ENCODE measurements around the gene RAB11FIP4.

Gene RAB11FIP4

DNA sequence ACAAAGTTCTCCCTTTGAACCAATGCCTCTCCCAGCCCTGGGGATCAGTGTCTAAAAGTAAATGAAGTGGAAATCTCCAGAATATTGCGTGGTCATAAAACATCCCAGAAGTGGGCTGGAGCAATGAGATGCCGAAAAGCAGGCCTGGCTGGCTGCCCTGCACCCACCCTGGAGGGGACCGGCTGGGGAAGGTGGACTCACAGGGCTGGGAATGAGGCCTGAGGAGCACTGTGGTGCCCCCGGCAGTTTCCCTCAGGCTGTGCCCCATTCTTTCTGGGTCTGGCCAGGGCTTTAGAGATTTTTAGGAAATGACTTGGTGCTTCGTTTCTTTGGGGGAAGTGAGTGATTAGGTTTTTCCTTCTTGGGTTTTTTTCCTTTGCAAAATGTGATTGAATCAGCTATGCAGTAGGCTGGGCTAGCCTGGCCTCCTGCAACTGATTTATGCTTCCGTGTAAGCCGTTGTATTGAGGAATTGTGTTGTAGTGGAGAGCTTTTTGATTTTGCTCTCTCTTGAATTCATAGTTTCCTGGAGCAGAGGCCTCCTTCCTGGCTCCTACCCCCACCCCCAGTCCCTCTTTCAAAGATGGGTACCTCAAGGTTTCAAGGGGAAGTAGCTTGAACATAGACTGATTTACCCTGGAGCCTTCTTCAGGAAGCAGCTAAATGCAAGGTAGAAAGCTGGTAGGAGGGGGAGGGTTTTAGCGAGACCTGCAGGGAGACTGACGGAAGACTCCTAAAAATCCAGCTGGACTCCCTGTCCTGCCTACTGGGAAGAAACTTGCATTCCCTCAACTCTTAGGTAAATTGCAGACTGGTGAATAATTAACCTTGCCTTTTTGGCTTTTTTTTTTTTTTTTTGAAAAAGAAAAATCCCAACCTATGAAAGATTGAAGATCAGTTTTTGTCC lies 170.2 kb downstream of the RAB11FIP4 start:
- Mint-ChIP-seq H3K27ac (no peak overlapping the region), H3K4me1 (peaks cover 24% of the 10 kb centered on the region), H3K27me3 (peaks cover 54% of the 10 kb centered on the region), H3K36me3 (no peaks in the 10 kb centered on the region), H3K4me3 (no peak overlapping the region), H3K9me3 (no peaks in the 10 kb centered on the region)
- DNase-seq, result no peak
- CTCF ChIA-PET, result interaction anchor here (2.5 kb wide), 1 partner anchor 280 kb away, joined by 8 read pairs; no protein-coding TSS in a partner anchor

DNA sequence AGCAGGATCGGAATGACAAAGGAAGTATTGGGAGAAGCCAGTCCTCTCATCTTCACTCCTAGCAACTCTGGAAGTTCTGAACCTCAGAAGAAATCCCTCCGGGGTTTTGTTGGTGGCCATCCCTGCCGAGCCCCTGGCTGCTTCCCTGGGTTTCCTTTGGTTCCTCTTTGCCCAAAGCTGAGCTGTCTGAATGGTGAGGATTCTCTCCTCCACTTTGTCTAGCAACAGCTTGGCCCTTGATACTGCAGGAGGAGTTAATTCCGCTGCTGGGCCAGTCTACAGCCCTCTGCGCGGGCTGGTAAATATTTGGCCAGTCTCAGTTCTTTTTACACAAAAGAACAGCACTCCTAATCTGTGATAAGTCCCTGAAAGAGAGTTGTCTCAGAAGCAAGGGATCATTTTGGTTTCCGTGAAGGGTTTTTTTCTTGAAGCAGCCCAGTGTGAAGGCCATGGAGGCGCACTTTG lies 170.9 kb downstream of the RAB11FIP4 start:
- Mint-ChIP-seq H3K36me3 (no peaks in the 10 kb centered on the region), H3K27ac (no peak overlapping the region), H3K9me3 (no peaks in the 10 kb centered on the region), H3K4me1 (peaks cover 24% of the 10 kb centered on the region), H3K4me3 (no peak overlapping the region), H3K27me3 (peaks cover 49% of the 10 kb centered on the region)
- no peak for DNase-seq
- CTCF ChIA-PET, result interaction anchor here (2.5 kb wide), 1 partner anchor 280 kb away, joined by 8 read pairs; no protein-coding TSS in a partner anchor

DNA sequence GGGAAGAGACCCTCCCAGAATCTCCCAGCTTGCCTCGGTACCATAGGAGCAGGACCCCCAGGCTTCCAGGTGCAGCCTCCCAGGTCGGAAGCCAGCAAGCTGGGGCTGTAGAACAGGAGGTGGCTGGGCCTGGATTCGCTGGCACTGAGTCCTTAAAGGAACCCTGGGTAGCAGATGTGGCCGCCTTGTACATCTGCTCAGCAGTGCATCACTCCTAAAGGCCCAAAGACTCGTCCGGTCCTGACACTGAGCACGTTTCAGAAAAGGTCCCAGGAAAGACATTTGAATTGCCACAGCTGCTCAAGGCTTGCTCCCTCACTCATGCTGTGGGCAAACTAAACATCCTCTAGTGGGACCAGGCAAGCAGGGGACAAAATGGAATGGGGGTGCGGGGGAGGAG lies 172.8 kb downstream of the RAB11FIP4 start:
- CTCF ChIA-PET, result no interaction called here
- Mint-ChIP-seq H3K36me3 (no peaks in the 10 kb centered on the region), H3K27me3 (peaks cover 32% of the 10 kb centered on the region), H3K4me3 (no peak overlapping the region), H3K27ac (no peak overlapping the region), H3K9me3 (no peaks in the 10 kb centered on the region), H3K4me1 (peaks cover 19% of the 10 kb centered on the region)
- no peak for DNase-seq

DNA sequence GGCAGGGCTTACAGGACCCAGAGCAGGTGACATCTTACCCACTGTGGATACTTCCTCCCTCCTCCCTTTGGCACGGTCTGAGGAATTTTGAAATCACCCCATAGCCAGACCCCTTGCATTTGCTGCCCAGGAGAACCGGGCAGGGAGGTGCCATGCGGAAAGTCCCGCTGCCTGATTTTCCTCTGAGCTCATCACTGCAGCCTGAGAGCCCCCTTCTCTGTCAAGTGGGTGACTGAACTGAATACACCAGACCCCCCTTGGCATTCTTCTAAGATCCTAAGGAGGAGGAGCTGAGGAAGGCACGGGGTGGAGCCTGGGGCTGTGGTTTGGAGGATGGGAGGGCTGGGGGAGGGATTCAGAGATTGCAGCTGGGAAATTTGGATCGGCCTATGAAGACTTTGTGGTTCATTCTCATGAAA lies 173.4 kb downstream of the RAB11FIP4 start:
- H3K27ac Mint-ChIP-seq, result no peak overlapping the region
- no peaks in the 10 kb centered on the region for H3K9me3 Mint-ChIP-seq
- H3K27me3 Mint-ChIP-seq, result peaks cover 29% of the 10 kb centered on the region
- no peaks in the 10 kb centered on the region for H3K36me3 Mint-ChIP-seq
- peaks cover 19% of the 10 kb centered on the region for H3K4me1 Mint-ChIP-seq
- H3K4me3 Mint-ChIP-seq, result no peak overlapping the region
- CTCF ChIA-PET, result no interaction called here
- no peak for DNase-seq

DNA sequence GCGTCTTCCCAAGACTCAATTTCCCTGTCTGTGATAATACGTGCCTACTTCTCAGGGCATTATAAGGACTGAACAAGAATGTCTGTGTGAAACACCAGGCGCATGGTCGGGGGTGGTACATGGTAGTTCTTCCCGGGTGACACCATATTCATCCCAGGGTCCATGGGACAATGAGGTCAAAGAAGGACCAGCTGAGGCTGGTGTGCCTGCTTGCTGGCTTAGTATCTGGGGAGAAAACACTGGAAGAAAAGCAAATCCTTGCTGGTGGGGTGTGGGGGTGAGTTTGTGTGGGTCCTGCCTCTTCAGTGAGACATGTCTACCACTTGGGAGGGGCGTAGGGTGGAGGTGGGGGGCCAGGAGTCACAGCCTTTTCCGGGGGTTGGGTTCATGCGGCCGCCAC lies 174.2 kb downstream of the RAB11FIP4 start:
- CTCF ChIA-PET, result no interaction called here
- Mint-ChIP-seq H3K27ac (no peak overlapping the region), H3K36me3 (no peaks in the 10 kb centered on the region), H3K9me3 (no peaks in the 10 kb centered on the region), H3K4me3 (no peak overlapping the region), H3K4me1 (peaks cover 13% of the 10 kb centered on the region), H3K27me3 (peaks cover 21% of the 10 kb centered on the region)
- no peak for DNase-seq

DNA sequence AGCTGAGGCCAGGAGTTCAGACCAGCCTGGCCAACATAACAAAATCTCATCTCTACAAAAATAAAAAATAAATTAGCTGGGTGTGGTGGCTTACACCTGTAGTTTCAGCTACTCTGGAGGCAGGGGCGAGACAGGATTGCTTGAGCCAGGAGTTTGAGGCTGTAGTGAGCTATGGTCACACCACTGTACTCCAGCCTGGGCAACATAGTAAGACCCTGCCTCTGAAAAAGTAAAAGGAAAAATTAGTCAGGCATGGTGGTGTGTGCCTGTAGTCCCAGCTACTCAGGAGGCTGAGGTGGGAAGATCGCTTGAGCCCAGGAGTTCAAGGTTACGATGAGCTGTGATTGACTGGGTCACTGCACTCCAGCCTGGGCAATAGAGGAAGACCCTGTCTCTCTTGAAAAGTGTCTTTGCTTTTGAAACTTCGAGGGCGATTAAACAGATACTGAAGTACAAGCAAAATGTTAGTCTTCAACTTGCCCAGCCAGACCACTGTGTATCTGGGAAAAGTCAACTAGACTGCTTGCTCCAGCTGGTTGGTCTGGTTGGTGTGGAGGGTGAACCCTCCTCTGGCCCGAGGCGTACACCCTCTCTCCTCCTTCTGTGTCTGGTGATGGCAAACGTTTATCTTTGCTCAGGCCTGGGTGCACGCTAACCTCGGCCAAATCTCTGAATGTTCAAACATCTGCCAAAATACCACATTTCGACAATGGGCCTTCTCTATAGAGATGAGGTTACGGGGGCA lies 174.9 kb downstream of the RAB11FIP4 start:
- Mint-ChIP-seq H3K27me3 (peaks cover 18% of the 10 kb centered on the region), H3K4me3 (no peak overlapping the region), H3K4me1 (peaks cover 5% of the 10 kb centered on the region), H3K9me3 (no peaks in the 10 kb centered on the region), H3K27ac (no peak overlapping the region), H3K36me3 (no peaks in the 10 kb centered on the region)
- DNase-seq, result no peak
- CTCF ChIA-PET, result no interaction called here

DNA sequence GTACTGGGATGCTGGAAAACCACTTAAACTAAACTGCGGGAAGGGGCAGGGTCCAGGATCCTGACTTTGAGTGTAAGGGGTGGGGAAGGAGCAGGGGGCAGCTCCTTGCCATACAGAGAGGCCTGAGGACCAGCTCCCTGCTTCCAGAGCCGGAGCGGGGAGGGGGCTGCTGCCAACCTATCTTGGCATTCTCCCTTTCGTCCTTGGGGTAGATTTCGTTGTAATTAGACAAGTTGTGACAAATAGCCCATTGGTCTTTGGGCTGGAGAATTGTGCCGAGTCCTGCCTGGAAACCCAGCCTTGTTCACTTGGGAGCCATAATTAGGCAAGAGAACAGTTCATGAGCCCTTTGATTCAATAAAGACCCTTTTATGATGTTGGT lies 175.5 kb downstream of the RAB11FIP4 start:
- DNase-seq, result no peak
- Mint-ChIP-seq H3K27me3 (peaks cover 21% of the 10 kb centered on the region), H3K36me3 (no peaks in the 10 kb centered on the region), H3K9me3 (no peaks in the 10 kb centered on the region), H3K4me1 (no peaks in the 10 kb centered on the region), H3K4me3 (no peak overlapping the region), H3K27ac (no peak overlapping the region)
- CTCF ChIA-PET, result no interaction called here

DNA sequence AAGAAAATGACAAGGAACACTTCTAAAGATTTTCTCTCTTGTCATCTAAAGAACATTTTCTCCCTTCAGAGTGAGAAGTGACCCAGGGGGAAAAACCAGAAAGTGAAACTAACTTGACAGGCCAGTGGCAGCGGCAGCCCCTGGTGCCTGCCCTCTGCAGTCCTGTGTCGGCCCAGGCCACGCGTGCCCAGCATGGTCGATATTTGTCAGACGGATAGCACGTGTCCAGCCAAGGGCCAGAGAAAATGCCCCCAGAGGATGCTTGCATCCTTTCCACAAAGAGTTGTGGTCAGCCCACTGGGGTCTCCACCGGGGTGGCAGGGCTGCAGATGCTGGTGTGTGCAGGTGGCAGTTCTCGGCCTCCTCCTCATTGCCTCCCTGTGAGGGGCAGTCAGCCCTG lies 176.6 kb downstream of the RAB11FIP4 start:
- Mint-ChIP-seq H3K36me3 (no peaks in the 10 kb centered on the region), H3K9me3 (no peaks in the 10 kb centered on the region), H3K27me3 (peaks cover 9% of the 10 kb centered on the region), H3K4me1 (no peaks in the 10 kb centered on the region), H3K27ac (no peak overlapping the region), H3K4me3 (no peak overlapping the region)
- no peak for DNase-seq
- CTCF ChIA-PET, result no interaction called here

DNA sequence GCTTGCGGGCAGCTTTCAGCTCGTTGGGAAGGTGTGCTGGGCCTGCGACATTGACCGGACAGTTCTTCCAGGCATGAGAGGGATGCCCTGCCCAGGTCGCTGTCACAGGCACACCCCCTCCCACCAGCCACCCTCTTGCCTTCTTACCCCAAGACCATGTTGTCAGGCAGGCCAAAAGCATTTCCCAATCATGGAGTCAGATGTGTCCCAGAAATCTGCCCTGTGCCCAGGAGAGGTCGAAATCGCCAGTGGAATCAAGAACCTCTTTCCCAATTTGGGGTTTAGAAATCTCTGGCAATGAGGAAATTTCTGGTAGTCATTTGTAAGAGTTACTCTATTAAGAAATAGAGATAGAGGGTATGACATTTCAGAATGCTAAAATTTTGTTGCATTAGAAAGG lies 177.1 kb downstream of the RAB11FIP4 start:
- H3K27ac Mint-ChIP-seq, result no peak overlapping the region
- CTCF ChIA-PET, result no interaction called here
- H3K27me3 Mint-ChIP-seq, result peaks cover 9% of the 10 kb centered on the region
- no peak for DNase-seq
- H3K36me3 Mint-ChIP-seq, result no peaks in the 10 kb centered on the region
- no peak overlapping the region for H3K4me3 Mint-ChIP-seq
- H3K4me1 Mint-ChIP-seq, result no peaks in the 10 kb centered on the region
- H3K9me3 Mint-ChIP-seq, result no peaks in the 10 kb centered on the region

DNA sequence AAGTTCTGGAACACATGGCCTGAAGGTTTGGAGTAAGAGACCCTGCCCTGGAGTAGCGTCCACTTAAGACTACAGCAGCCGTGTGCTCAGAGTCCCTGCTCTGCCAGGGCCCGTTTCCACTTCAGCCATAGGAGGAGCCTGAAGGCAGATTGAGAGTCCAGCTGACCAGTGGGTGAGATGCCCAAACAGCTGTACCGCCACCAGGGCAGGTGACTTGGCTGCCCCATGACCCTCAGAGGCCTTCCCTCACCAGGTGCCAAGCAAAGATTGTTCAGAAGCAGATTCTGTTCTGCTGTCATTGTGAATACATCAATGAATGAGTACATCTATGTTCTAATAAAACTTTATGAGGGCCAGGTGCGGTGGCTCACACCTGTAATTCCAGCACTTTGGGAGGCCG lies 178.8 kb downstream of the RAB11FIP4 start:
- peaks cover 9% of the 10 kb centered on the region for H3K27me3 Mint-ChIP-seq
- CTCF ChIA-PET, result no interaction called here

DNA sequence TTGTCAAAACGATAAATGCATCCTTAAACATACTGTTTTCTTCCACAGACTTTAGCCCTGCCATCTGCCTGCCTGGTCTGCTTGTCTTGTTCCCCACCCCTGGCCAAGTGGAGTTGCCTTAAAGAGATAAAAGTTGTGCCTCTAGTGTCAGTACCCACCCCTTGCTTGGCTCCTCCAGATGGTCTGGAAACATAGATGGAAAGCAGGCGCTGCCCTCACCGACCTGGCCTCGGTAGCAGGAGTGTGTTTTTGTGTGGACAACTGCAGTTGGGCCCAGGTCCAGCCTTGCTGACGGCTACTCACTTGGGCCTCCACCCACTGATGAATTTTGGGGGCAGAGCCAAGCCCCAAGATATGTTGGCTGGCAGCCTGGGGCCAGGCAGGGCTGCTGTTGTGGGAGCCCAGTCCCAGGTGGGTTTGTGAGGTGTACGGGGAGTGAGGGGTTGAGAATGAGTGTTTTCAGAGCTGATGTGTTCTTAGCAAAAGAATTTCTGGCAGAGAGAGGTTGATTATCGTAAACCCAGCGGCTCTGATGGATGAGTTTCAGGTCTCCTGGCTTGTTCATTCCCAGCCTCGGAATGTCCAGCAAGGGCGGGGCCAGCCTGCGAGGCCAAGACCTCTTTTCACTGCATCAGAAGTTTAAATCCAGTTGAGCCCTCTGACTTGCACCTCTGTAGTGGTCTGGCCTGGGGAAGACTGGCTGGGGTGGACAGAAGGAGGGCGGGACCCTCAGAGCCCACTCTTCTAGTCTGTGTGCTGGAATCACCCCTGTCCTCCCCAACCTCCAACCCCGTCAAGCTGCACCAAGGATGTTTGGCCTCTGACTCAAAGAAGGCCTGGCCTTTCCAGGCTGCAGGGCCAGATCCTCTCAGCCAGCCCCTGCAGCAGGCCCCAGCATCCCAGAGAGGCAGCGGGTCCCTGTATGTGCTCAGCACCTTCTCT lies 179.7 kb downstream of the RAB11FIP4 start:
- Mint-ChIP-seq H3K9me3 (no peaks in the 10 kb centered on the region), H3K27ac (no peak overlapping the region), H3K36me3 (no peaks in the 10 kb centered on the region), H3K27me3 (peaks cover 9% of the 10 kb centered on the region), H3K4me1 (no peaks in the 10 kb centered on the region), H3K4me3 (no peak overlapping the region)
- CTCF ChIA-PET, result no interaction called here
- no peak for DNase-seq

More for the DNA sequence above, 178.8 kb downstream of the RAB11FIP4 start:
- no peaks in the 10 kb centered on the region for H3K4me1 Mint-ChIP-seq
- no peaks in the 10 kb centered on the region for H3K9me3 Mint-ChIP-seq
- no peak overlapping the region for H3K27ac Mint-ChIP-seq
- H3K4me3 Mint-ChIP-seq, result no peak overlapping the region
- no peaks in the 10 kb centered on the region for H3K36me3 Mint-ChIP-seq
- DNase-seq, result no peak

DNA sequence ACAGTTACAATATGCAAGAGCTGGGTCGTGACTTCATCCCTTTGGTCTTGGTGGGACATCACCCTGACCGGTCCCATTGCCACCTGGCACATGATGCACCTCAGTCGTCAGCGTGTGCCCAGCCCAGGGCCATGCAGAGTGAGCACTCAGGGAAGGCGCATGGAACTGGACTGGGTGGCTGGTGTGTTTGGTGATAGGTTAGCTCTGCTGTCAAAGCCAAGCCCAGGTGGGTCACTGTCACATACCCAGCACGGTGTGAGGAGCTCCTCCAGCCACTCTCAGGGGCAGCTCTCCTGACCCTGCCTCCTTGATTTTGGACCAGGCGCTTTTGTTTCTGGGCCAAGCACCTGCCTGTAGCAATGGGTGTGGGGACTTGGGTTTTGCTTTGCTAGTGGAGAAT lies 180.9 kb downstream of the RAB11FIP4 start:
- Mint-ChIP-seq H3K36me3 (no peaks in the 10 kb centered on the region), H3K4me1 (no peaks in the 10 kb centered on the region), H3K27me3 (peaks cover 6% of the 10 kb centered on the region), H3K4me3 (no peak overlapping the region), H3K9me3 (no peaks in the 10 kb centered on the region), H3K27ac (no peak overlapping the region)
- no peak for DNase-seq
- CTCF ChIA-PET, result interaction anchor here (0.8 kb wide), 1 partner anchor 271 kb away, joined by 3 read pairs; no protein-coding TSS in a partner anchor

DNA sequence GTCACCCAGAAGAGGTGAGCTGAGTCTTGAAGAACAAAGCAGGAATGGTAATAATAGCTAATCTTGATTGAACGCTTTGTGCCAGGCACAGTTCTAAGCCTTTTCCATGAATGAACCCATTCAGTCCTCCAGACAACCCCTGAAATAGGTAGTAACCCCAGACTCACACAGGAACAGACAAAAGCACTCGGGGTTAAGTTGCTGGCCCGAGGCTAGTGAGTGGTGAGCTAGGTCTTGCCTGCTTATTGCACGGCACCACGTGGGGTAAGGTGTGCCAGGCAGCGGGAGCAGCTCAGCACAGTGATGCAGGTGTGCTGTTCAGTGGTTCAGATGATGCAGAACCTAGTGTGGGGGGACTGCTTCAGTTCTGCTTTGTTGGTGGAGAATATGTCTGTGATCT lies 181.6 kb downstream of the RAB11FIP4 start:
- Mint-ChIP-seq H3K27me3 (peaks cover 8% of the 10 kb centered on the region), H3K4me1 (no peaks in the 10 kb centered on the region), H3K4me3 (no peak overlapping the region), H3K36me3 (no peaks in the 10 kb centered on the region), H3K27ac (no peak overlapping the region), H3K9me3 (no peaks in the 10 kb centered on the region)
- CTCF ChIA-PET, result interaction anchor here (0.8 kb wide), 1 partner anchor 270 kb away, joined by 3 read pairs; no protein-coding TSS in a partner anchor
- DNase-seq, result no peak

DNA sequence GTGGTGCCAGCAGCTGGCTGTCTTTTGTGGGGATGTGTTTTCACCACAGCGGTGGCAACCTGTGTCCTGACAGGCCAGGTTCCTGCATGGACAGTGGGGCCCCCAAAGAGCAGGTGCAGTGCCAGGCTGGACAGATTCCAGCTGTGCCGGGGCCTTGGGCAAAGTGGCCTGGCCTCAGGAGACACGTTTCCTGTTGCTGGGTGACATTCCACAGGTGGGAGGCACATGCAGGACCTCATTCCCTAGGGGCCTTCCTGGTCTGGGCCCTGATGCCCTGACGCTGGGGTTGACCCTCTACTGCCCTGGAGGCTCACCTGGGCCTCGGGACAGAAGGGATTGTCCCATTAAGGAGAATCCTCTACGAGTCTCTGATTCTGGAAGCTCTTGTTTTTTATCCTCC lies 182.4 kb downstream of the RAB11FIP4 start:
- no peak for DNase-seq
- Mint-ChIP-seq H3K36me3 (no peaks in the 10 kb centered on the region), H3K27ac (no peak overlapping the region), H3K27me3 (peaks cover 9% of the 10 kb centered on the region), H3K9me3 (no peaks in the 10 kb centered on the region), H3K4me1 (no peaks in the 10 kb centered on the region), H3K4me3 (no peak overlapping the region)
- CTCF ChIA-PET, result no interaction called here

Data from activated naive CD4-positive, alpha-beta T cell treated with anti-CD3 and anti-CD28 coated beads, Interleukin-2, amount 10 ng/mL, durations not matched to agents 7 days and 5 days (primary cell).